ENCODE measurements around the gene RNF17.

The RNF17 gene

DNA sequence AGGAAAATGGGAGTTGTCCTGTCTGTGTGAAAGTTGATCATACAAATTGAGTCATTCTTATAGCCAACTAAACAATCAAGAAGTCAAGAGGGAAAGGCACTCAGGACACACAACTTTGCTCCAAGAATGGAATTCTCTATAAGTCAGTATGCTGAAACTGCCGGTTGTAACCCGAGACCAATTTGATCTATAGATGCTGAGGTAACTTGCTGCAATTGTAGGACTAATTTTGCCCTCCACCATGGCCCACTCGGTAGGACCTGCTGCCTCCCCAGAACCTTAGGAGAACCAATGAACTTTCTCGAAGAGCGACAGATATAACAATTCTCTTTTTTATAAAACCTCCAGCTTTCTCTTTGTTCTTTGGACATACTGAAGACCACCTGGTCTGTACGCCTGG, 157.0 kb downstream of the RNF17 start:
- Histone ChIP-seq H3K27ac (ENCODE audit: low read depth, low read length) (no peak overlapping the region), H3K4me1 (ENCODE audit: control insufficient read depth in 1 of 2, insufficient read depth in 2 of 2, low read length in 2 of 2) (peaks cover 9 to 15% of the 10 kb centered on the region in 2 donors), H3K36me3 (ENCODE audit: control insufficient read depth in 1 of 2, insufficient read depth in 2 of 2, low read length in 2 of 2) (no peaks in the 10 kb centered on the region), H3K9ac (ENCODE audit: low read depth in 1 of 2, low read length in 2 of 2) (no peak overlapping the region), H3K27me3 (ENCODE audit: control insufficient read depth in 1 of 2, insufficient read depth in 2 of 2, low read length in 2 of 2) (no peaks in the 10 kb centered on the region), H3K9me3 (ENCODE audit: control insufficient read depth in 1 of 2, low read length in 2 of 2) (no peaks in the 10 kb centered on the region), H3K4me3 (ENCODE audit: low read depth in 1 of 2, low read length in 2 of 2) (no peak overlapping the region)

DNA sequence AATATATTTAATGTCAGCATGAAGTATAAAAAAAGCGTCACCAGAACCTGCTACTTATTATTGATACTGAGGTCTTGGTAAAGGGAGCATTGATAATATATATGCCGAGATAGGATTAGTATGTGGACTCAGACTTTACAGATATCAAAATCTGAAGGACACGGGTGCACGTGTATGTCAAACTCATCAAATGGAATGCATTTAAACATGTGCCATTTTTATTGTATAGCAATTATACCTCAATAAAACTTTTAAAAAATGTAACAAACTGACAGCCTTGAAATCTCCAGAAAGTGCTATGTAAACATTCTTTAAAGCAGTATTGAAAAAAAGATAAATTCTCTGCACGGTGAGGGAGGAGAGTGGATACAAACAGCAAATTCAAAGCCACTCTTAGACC, 157.9 kb downstream of the RNF17 start:
- Histone ChIP-seq H3K4me3 (ENCODE audit: low read depth in 1 of 2, low read length in 2 of 2) (peak overlapping the region; percentile 86 to 91), H3K27me3 (ENCODE audit: control insufficient read depth in 1 of 2, insufficient read depth in 2 of 2, low read length in 2 of 2) (no peaks in the 10 kb centered on the region), H3K9me3 (ENCODE audit: control insufficient read depth in 1 of 2, low read length in 2 of 2) (no peaks in the 10 kb centered on the region), H3K4me1 (ENCODE audit: control insufficient read depth in 1 of 2, insufficient read depth in 2 of 2, low read length in 2 of 2) (peaks cover 14 to 16% of the 10 kb centered on the region in 2 donors), H3K36me3 (ENCODE audit: control insufficient read depth in 1 of 2, insufficient read depth in 2 of 2, low read length in 2 of 2) (no peaks in the 10 kb centered on the region), H3K9ac (ENCODE audit: low read depth in 1 of 2, low read length in 2 of 2) (peak overlapping the region; percentile 79 to 83), H3K27ac (ENCODE audit: low read depth, low read length) (no peak overlapping the region)

DNA sequence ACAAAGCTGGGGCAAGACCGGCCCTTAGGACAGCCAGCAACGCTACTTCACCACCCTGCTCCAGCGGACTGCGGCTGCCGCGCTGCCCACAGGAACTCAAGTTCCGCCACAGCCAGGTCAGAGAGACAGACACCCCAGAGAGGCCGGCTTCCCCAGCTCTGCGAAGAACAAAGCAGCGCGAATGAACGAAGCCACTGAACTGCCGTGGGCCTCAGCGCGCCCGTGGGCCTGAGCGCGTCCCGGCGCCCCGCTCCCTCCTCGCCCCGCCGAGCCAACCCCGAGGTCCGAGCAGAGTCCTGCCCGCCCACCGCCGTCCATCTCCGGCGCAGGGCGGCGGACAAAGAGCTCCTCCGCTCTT, 158.4 kb downstream of the RNF17 start:
- Histone ChIP-seq H3K27ac (ENCODE audit: low read depth, low read length) (peak overlapping the region; percentile 45), H3K36me3 (ENCODE audit: control insufficient read depth in 1 of 2, insufficient read depth in 2 of 2, low read length in 2 of 2) (no peaks in the 10 kb centered on the region)

DNA sequence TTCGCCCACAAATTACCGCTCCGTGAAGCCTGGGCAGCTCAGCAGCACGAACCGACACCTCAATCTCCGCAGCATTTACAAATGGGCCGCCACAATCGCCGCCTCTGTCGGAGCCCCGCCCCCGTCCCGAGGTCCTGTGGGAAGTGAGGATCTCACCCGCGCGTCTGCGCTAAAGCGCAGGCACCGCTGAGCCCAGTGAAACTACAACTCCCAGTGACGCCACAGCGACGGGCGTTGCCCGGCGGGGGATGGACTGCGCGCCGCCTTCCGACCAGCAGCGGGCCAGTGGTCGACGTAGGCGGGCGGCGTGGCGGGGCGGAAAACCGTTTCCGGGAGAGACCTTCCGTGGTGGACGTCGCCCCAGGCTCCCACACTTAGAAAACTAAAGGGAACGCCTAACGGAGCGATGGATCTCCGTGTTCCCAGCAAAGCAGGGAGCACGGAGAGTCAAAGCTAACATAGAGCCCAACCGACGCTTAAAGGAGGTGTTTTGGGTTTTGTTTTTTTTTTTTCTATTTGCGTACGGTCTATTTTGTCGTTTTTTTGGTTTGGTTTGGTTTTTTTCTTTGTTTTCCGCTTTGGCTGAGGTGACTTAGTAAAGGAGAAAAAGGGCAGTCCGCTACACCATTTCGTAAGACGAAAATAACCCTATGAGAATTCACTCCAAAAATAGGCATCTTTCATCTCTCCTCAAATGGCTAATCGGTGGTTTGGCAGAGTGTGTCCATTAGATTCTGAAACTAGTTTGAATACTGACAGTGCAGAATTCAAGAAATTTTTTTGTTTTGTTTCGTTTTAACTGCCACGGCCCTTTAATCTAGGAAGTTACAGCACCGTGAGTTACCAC, 159.0 kb downstream of the RNF17 start:
- Histone ChIP-seq H3K4me1 (ENCODE audit: control insufficient read depth in 1 of 2, insufficient read depth in 2 of 2, low read length in 2 of 2) (peaks cover 14 to 16% of the 10 kb centered on the region in 2 donors), H3K9ac (ENCODE audit: low read depth in 1 of 2, low read length in 2 of 2) (peak overlapping the region; percentile 83 to 94), H3K4me3 (ENCODE audit: low read depth in 1 of 2, low read length in 2 of 2) (peak overlapping the region; percentile 86 to 91), H3K9me3 (ENCODE audit: control insufficient read depth in 1 of 2, low read length in 2 of 2) (no peaks in the 10 kb centered on the region), H3K27me3 (ENCODE audit: control insufficient read depth in 1 of 2, insufficient read depth in 2 of 2, low read length in 2 of 2) (no peaks in the 10 kb centered on the region), H3K36me3 (ENCODE audit: control insufficient read depth in 1 of 2, insufficient read depth in 2 of 2, low read length in 2 of 2) (no peaks in the 10 kb centered on the region), H3K27ac (ENCODE audit: low read depth, low read length) (peak overlapping the region; percentile 93)

More for the DNA sequence above, 158.4 kb downstream of the RNF17 start:
- Histone ChIP-seq H3K4me1 (ENCODE audit: control insufficient read depth in 1 of 2, insufficient read depth in 2 of 2, low read length in 2 of 2) (peaks cover 14 to 16% of the 10 kb centered on the region in 2 donors), H3K9me3 (ENCODE audit: control insufficient read depth in 1 of 2, low read length in 2 of 2) (no peaks in the 10 kb centered on the region), H3K4me3 (ENCODE audit: low read depth in 1 of 2, low read length in 2 of 2) (peak overlapping the region; percentile 86 to 91), H3K27me3 (ENCODE audit: control insufficient read depth in 1 of 2, insufficient read depth in 2 of 2, low read length in 2 of 2) (no peaks in the 10 kb centered on the region), H3K9ac (ENCODE audit: low read depth in 1 of 2, low read length in 2 of 2) (peak overlapping the region; percentile 79 to 83)

DNA sequence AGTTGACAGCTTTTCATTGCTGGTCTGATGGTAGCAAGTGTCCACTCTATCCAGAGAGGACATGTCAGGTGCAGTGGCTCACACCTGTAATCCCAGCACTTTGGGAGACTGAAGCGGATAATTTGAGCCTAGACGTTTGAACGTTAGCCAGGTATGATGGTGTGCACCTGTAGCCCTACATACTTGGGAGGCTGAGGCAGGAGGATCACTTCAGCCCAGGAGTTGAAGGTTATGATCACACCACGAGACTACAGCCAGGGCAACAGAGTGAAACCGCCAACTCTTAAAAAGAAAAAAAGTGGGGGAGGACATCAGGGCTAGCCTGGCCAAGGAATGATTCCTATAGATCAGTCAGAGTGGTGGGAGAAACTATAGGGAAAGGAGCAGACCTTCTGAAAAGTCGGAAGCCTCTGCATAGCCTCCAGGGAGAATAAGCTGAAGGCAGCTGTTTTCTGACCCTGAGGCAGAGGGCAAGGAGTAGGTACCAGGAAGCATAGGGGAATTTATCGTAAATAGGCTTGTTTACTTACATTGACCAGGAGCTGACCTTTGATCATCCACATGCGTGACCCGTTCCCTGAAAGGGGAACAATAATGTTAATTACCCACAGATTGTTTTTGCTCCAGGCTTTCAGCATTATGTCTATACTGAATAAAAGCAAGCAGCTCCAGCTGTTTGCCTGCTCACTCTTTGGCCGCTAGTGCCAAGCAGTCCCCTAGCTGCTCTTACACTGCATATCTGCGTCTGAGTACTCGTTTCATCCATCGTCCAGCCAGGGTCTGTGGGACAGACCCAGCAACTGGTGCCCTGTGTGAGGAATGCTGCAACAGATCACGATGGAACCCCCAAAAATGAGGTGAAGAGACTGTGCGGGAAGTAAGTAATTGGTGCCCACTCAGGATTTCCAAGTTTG, 161.6 kb downstream of the RNF17 start:
- H3K9ac ChIP-seq (ENCODE audit: low read depth in 1 of 2, low read length in 2 of 2) = no peak overlapping the region
- H3K4me3 ChIP-seq (ENCODE audit: low read depth in 1 of 2, low read length in 2 of 2) = peak overlapping the region; percentile 24 to 45
- H3K27ac ChIP-seq (ENCODE audit: low read depth, low read length) = no peak overlapping the region
- H3K9me3 ChIP-seq (ENCODE audit: control insufficient read depth in 1 of 2, low read length in 2 of 2) = no peaks in the 10 kb centered on the region
- no peaks in the 10 kb centered on the region for H3K36me3 ChIP-seq (ENCODE audit: control insufficient read depth in 1 of 2, insufficient read depth in 2 of 2, low read length in 2 of 2)
- H3K4me1 ChIP-seq (ENCODE audit: control insufficient read depth in 1 of 2, insufficient read depth in 2 of 2, low read length in 2 of 2) = peaks cover 14 to 16% of the 10 kb centered on the region in 2 donors
- peaks cover 0 to 5% of the 10 kb centered on the region in 2 donors for H3K27me3 ChIP-seq (ENCODE audit: control insufficient read depth in 1 of 2, insufficient read depth in 2 of 2, low read length in 2 of 2)

DNA sequence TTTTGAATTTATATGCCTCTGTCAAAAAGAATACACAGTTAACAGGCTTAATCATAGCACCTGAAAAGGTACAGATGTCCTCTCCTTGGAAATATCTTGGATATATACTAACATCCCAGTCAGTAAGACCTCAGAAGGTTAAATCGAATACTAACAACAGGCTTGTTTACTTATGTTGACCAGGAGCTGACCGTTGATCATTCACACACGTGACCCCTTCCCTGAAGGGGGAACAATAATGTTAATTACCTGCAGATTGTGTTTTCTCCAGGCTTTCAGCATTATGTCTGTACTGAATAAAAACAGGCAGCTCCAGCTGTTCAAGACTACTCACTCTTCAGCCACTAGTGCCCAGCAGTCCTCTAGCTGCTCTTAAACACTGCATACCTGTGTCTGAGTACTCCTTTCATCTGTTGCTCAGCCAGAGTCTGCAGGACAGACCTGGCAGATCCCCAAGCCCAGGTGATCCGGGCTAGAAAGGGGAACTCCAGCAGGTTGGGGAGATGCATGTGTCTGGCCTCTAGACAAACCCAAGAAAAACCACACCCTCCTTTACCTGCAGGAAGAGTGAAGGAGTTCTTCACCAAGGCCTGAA, 163.9 kb downstream of the RNF17 start:
- peaks cover 14 to 16% of the 10 kb centered on the region in 2 donors for H3K27me3 ChIP-seq (ENCODE audit: control insufficient read depth in 1 of 2, insufficient read depth in 2 of 2, low read length in 2 of 2)
- H3K27ac ChIP-seq (ENCODE audit: low read depth, low read length) = no peak overlapping the region
- H3K9me3 ChIP-seq (ENCODE audit: control insufficient read depth in 1 of 2, low read length in 2 of 2) = no peaks in the 10 kb centered on the region
- H3K4me1 ChIP-seq (ENCODE audit: control insufficient read depth in 1 of 2, insufficient read depth in 2 of 2, low read length in 2 of 2) = peaks cover 8% of the 10 kb centered on the region in 2 donors
- no peak overlapping the region for H3K4me3 ChIP-seq (ENCODE audit: low read depth in 1 of 2, low read length in 2 of 2)
- no peak overlapping the region for H3K9ac ChIP-seq (ENCODE audit: low read depth in 1 of 2, low read length in 2 of 2)
- no peaks in the 10 kb centered on the region for H3K36me3 ChIP-seq (ENCODE audit: control insufficient read depth in 1 of 2, insufficient read depth in 2 of 2, low read length in 2 of 2)

DNA sequence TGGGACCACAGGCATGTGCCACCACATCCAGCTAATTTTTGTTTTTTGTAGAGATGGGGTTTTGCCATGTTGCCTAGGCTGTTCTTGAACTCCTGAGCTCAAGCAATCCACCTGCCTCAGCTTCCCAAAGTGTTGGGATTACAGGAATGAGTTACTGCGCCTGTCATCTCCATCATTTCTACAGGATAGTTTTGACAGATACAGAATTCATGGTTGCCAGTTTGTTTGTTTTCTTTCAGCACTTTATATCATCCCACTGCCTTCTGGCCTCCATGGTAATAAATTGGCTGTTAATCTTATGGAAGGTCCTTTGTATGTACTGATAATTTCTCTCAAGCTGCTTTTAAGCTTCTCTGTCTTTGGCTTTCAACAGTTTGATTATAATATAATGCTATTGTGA, 165.2 kb downstream of the RNF17 start:
- H3K9me3 ChIP-seq (ENCODE audit: control insufficient read depth in 1 of 2, low read length in 2 of 2) = no peaks in the 10 kb centered on the region
- no peak overlapping the region for H3K9ac ChIP-seq (ENCODE audit: low read depth in 1 of 2, low read length in 2 of 2)
- no peak overlapping the region for H3K4me3 ChIP-seq (ENCODE audit: low read depth in 1 of 2, low read length in 2 of 2)
- no peak overlapping the region for H3K27ac ChIP-seq (ENCODE audit: low read depth, low read length)
- peaks cover 8% of the 10 kb centered on the region in 2 donors for H3K4me1 ChIP-seq (ENCODE audit: control insufficient read depth in 1 of 2, insufficient read depth in 2 of 2, low read length in 2 of 2)
- no peaks in the 10 kb centered on the region for H3K36me3 ChIP-seq (ENCODE audit: control insufficient read depth in 1 of 2, insufficient read depth in 2 of 2, low read length in 2 of 2)
- peaks cover 14 to 19% of the 10 kb centered on the region in 2 donors for H3K27me3 ChIP-seq (ENCODE audit: control insufficient read depth in 1 of 2, insufficient read depth in 2 of 2, low read length in 2 of 2)
